Central memory CD8-positive, alpha-beta T cell (primary cell): ENCODE measurements around the gene NELL1.

Experiments
- ATAC-seq: fragments of 150-1000 bp; cut with Tn5 transposase; replicated peaks from 2 replicates; pipeline ENCODE4 v1.10.0; 2022; ENCODE audit warnings: mild to moderate bottlenecking, moderate FRiP score, moderate number of reproducible peaks; ENCODE audit not compliant: poor library complexity, severe bottlenecking; ENCODE audit errors: extremely low read depth
- DNase-seq, 2 donors: peaks; one replicate each; pipeline ENCODE4 v3.0.0; 2021; ENCODE audit warnings: low spot score in 2 of 2
- H3K27ac Mint-ChIP-seq: one replicate; pipeline ENCODE4 v1.8.0; 2022; ENCODE audit warnings: low read depth, mild to moderate bottlenecking, moderate library complexity, mixed read lengths
- H3K27me3 Mint-ChIP-seq: one replicate; pipeline ENCODE4 v1.8.0; 2022; ENCODE audit warnings: mixed read lengths
- H3K36me3 Mint-ChIP-seq: one replicate; pipeline ENCODE4 v1.8.0; 2022; ENCODE audit warnings: mild to moderate bottlenecking, moderate library complexity, mixed read lengths; ENCODE audit not compliant: insufficient read depth
- H3K4me1 Mint-ChIP-seq: one replicate; pipeline ENCODE4 v1.8.0; 2022; ENCODE audit warnings: mixed read lengths
- H3K4me3 Mint-ChIP-seq: one replicate; pipeline ENCODE4 v1.8.0; 2022; ENCODE audit warnings: mild to moderate bottlenecking, moderate library complexity, mixed read lengths
- H3K9me3 Mint-ChIP-seq: one replicate; pipeline ENCODE4 v1.8.0; 2022; ENCODE audit warnings: mixed read lengths

Gene NELL1

GRCh38 chr11:20671856-20672546 lies 2.6 kb downstream of the NELL1 start:
- H3K27me3 Mint-ChIP-seq = peaks cover 84% of the 10 kb centered on the region
- DNase-seq (no peak), ATAC-seq (no peak)
- H3K4me1 Mint-ChIP-seq = peaks cover 12% of the 10 kb centered on the region
- peaks cover 2% of the 10 kb centered on the region for H3K36me3 Mint-ChIP-seq
- H3K4me3 Mint-ChIP-seq = no peak overlapping the region
- no peak overlapping the region for H3K27ac Mint-ChIP-seq
- H3K9me3 Mint-ChIP-seq = peaks cover 6% of the 10 kb centered on the region

GRCh38 chr11:20672575-20672974 lies 3.2 kb downstream of the NELL1 start:
- Mint-ChIP-seq H3K27me3 (peaks cover 81% of the 10 kb centered on the region), H3K9me3 (peaks cover 6% of the 10 kb centered on the region), H3K27ac (no peak overlapping the region), H3K36me3 (peaks cover 2% of the 10 kb centered on the region), H3K4me3 (no peak overlapping the region), H3K4me1 (peaks cover 12% of the 10 kb centered on the region)
- no peak for ATAC-seq
- DNase-seq = no peak

GRCh38 chr11:20676658-20677057 lies 7.3 kb downstream of the NELL1 start:
- Mint-ChIP-seq H3K9me3 (peaks cover 6% of the 10 kb centered on the region), H3K27me3 (peaks cover 53% of the 10 kb centered on the region), H3K36me3 (peaks cover 2% of the 10 kb centered on the region), H3K4me1 (no peaks in the 10 kb centered on the region), H3K4me3 (no peak overlapping the region), H3K27ac (no peak overlapping the region)
- DNase-seq = no peak
- ATAC-seq = no peak

GRCh38 chr11:20688761-20689160 lies 19.4 kb downstream of the NELL1 start:
- ATAC-seq = no peak
- no peak for DNase-seq
- no peak overlapping the region for H3K27ac Mint-ChIP-seq
- H3K4me1 Mint-ChIP-seq = no peaks in the 10 kb centered on the region
- no peak overlapping the region for H3K4me3 Mint-ChIP-seq
- H3K9me3 Mint-ChIP-seq = peaks cover 1% of the 10 kb centered on the region
- H3K36me3 Mint-ChIP-seq = no peaks in the 10 kb centered on the region
- peaks cover 15% of the 10 kb centered on the region for H3K27me3 Mint-ChIP-seq

- peaks cover 20% of the 10 kb centered on the region for H3K9me3 Mint-ChIP-seq
- ATAC-seq (no peak), DNase-seq (no peak)
- no peaks in the 10 kb centered on the region for H3K27me3 Mint-ChIP-seq
- H3K4me1 Mint-ChIP-seq = no peaks in the 10 kb centered on the region
- peaks cover 1% of the 10 kb centered on the region for H3K36me3 Mint-ChIP-seq
- H3K27ac Mint-ChIP-seq = no peak overlapping the region
- H3K4me3 Mint-ChIP-seq = no peak overlapping the region
These were observed 38.5 kb downstream of the NELL1 start for GRCh38 chr11:20707876-20708275.

- H3K9me3 Mint-ChIP-seq = no peaks in the 10 kb centered on the region
- DNase-seq (no peak), ATAC-seq (no peak)
- no peaks in the 10 kb centered on the region for H3K27me3 Mint-ChIP-seq
- no peak overlapping the region for H3K4me3 Mint-ChIP-seq
- no peaks in the 10 kb centered on the region for H3K4me1 Mint-ChIP-seq
- H3K36me3 Mint-ChIP-seq = peaks cover 1% of the 10 kb centered on the region
- H3K27ac Mint-ChIP-seq = no peak overlapping the region
These were observed 43.5 kb downstream of the NELL1 start for GRCh38 chr11:20712912-20713311.

GRCh38 chr11:20715464-20715863 lies 46.1 kb downstream of the NELL1 start:
- H3K27ac Mint-ChIP-seq = no peak overlapping the region
- H3K9me3 Mint-ChIP-seq = peaks cover 1% of the 10 kb centered on the region
- H3K27me3 Mint-ChIP-seq = no peaks in the 10 kb centered on the region
- H3K4me3 Mint-ChIP-seq = no peak overlapping the region
- DNase-seq (no peak), ATAC-seq (no peak)
- H3K36me3 Mint-ChIP-seq = peaks cover 1% of the 10 kb centered on the region
- no peaks in the 10 kb centered on the region for H3K4me1 Mint-ChIP-seq

- DNase-seq (no peak), ATAC-seq (no peak)
- no peak overlapping the region for H3K27ac Mint-ChIP-seq
- H3K4me3 Mint-ChIP-seq = no peak overlapping the region
- peaks cover 6% of the 10 kb centered on the region for H3K9me3 Mint-ChIP-seq
- no peaks in the 10 kb centered on the region for H3K4me1 Mint-ChIP-seq
- H3K27me3 Mint-ChIP-seq = no peaks in the 10 kb centered on the region
- peaks cover 1% of the 10 kb centered on the region for H3K36me3 Mint-ChIP-seq
These were observed 46.5 kb downstream of the NELL1 start for GRCh38 chr11:20715931-20716330.

GRCh38 chr11:20719821-20720220 lies 50.4 kb downstream of the NELL1 start:
- Mint-ChIP-seq H3K4me3 (no peak overlapping the region), H3K27me3 (no peaks in the 10 kb centered on the region), H3K4me1 (no peaks in the 10 kb centered on the region), H3K36me3 (no peaks in the 10 kb centered on the region), H3K27ac (no peak overlapping the region), H3K9me3 (peaks cover 23% of the 10 kb centered on the region)
- DNase-seq = no peak
- no peak for ATAC-seq

GRCh38 chr11:20723366-20723765 lies 54.0 kb downstream of the NELL1 start:
- peaks cover 24% of the 10 kb centered on the region for H3K9me3 Mint-ChIP-seq
- H3K27me3 Mint-ChIP-seq = no peaks in the 10 kb centered on the region
- no peaks in the 10 kb centered on the region for H3K4me1 Mint-ChIP-seq
- H3K27ac Mint-ChIP-seq = no peak overlapping the region
- H3K36me3 Mint-ChIP-seq = no peaks in the 10 kb centered on the region
- no peak for DNase-seq
- no peak overlapping the region for H3K4me3 Mint-ChIP-seq
- no peak for ATAC-seq

GRCh38 chr11:20729597-20730105 lies 60.3 kb downstream of the NELL1 start:
- Mint-ChIP-seq H3K4me1 (no peaks in the 10 kb centered on the region), H3K27ac (no peak overlapping the region), H3K9me3 (peaks cover 2% of the 10 kb centered on the region), H3K27me3 (no peaks in the 10 kb centered on the region), H3K4me3 (no peak overlapping the region), H3K36me3 (no peaks in the 10 kb centered on the region)
- DNase-seq = no peak
- ATAC-seq = no peak

GRCh38 chr11:20731676-20732215 lies 62.4 kb downstream of the NELL1 start:
- H3K4me1 Mint-ChIP-seq = no peaks in the 10 kb centered on the region
- no peak for ATAC-seq
- H3K9me3 Mint-ChIP-seq = no peaks in the 10 kb centered on the region
- no peaks in the 10 kb centered on the region for H3K27me3 Mint-ChIP-seq
- DNase-seq = no peak
- H3K4me3 Mint-ChIP-seq = no peak overlapping the region
- no peak overlapping the region for H3K27ac Mint-ChIP-seq
- H3K36me3 Mint-ChIP-seq = no peaks in the 10 kb centered on the region

GRCh38 chr11:20739107-20739506 lies 69.7 kb downstream of the NELL1 start:
- no peak for DNase-seq
- no peak overlapping the region for H3K4me3 Mint-ChIP-seq
- H3K27ac Mint-ChIP-seq = no peak overlapping the region
- H3K9me3 Mint-ChIP-seq = peaks cover 13% of the 10 kb centered on the region
- H3K4me1 Mint-ChIP-seq = no peaks in the 10 kb centered on the region
- no peaks in the 10 kb centered on the region for H3K36me3 Mint-ChIP-seq
- ATAC-seq = no peak
- no peaks in the 10 kb centered on the region for H3K27me3 Mint-ChIP-seq
